Muscle of leg (tissue), 11 donors: ENCODE results near the gene NSD1. TPM values are rescaled to one million over a fixed set of nuclear protein-coding genes. Genes with fewer than 3 reads are reported as not detected.
A peak's percentile ranks its signal among the peaks of the same experiment; 100 is the strongest.

Experiments
- DNase-seq: peaks from one replicate; pipeline ENCODE4 v3.0.0; 2013
- H3K27ac ChIP-seq: one replicate; pipeline ENCODE4 v1.5.1; 2013; ENCODE audit warnings: mild to moderate bottlenecking, low read length, control low read depth
- H3K27me3 ChIP-seq: one replicate; pipeline ENCODE4 v1.6.1; 2013; ENCODE audit warnings: low read length; ENCODE audit not compliant: control insufficient read depth, insufficient read depth
- H3K36me3 ChIP-seq: one replicate; pipeline ENCODE4 v1.6.1; 2013; ENCODE audit warnings: low read length; ENCODE audit not compliant: control insufficient read depth, insufficient read depth
- H3K4me1 ChIP-seq: one replicate; pipeline ENCODE4 v1.6.1; 2013; ENCODE audit warnings: low read length; ENCODE audit not compliant: control insufficient read depth, insufficient read depth
- H3K4me3 ChIP-seq: one replicate; pipeline ENCODE4 v1.5.1; 2013; ENCODE audit warnings: low read length, control low read depth
- H3K9me3 ChIP-seq: replicated peaks from 2 replicates; pipeline ENCODE4 v1.6.1; 2013; ENCODE audit warnings: low read depth, low read length; ENCODE audit not compliant: control insufficient read depth
- WGBS: methylation state at CpG from one replicate; pipeline ENCODE4 v1.1.5; 2013; ENCODE audit warnings: missing lambda C conversion rate; ENCODE audit not compliant: insufficient coverage; 5-methylcytosine and 5-hydroxymethylcytosine counted together
- polyA plus RNA-seq, 8 donors: library from polyadenylated mRNA; unstranded; fragments of 120-200 nt; gene quantifications; one replicate each; pipeline versions ENCODE4 v1.2.1 to v1.2.3, GENCODE V29; 2013; ENCODE audit warnings: inconsistent platforms in 1 of 8, low replicate concordance in 1 of 8; ENCODE audit not compliant: insufficient read length in 8 of 8, insufficient read depth in 1 of 8
- total RNA-seq: library from RNA; stranded (reverse); fragments of 120-200 nt; gene quantifications from one replicate; pipeline ENCODE4 v1.2.4, GENCODE V29; 2013

Gene NSD1
- total and polyA plus RNA-seq, 9 donors, result 28.2 to 63.6 (median 43.6) TPM

DNA sequence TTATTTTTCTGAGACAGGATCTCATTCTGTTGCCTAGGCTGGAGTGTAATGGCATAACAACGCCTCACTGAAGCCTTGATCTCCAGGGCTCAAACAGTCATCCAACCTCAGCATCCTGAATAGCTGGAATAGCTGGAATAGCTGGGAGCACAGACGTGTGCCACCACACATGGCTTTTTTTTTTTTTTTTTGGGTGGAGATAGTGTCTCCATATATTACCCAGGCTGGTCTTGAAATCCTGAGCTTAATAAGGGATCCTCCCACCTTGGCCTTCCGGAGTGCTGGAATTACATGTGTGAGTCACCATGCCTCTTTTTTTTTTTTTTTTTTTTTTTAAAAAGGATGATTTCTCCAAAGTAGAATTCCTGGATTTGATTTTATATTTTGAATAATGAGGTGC lies 60.7 kb downstream of the NSD1 start:
- Histone ChIP-seq H3K4me3 (no peak overlapping the region), H3K36me3 (peaks cover 45% of the 10 kb centered on the region), H3K27ac (no peak overlapping the region), H3K27me3 (no peaks in the 10 kb centered on the region), H3K4me1 (no peaks in the 10 kb centered on the region), H3K9me3 (no peaks in the 10 kb centered on the region)
- WGBS, result 80% methylated on average over 1 of the region's 3 CpGs
- DNase-seq, result peak; percentile 47

DNA sequence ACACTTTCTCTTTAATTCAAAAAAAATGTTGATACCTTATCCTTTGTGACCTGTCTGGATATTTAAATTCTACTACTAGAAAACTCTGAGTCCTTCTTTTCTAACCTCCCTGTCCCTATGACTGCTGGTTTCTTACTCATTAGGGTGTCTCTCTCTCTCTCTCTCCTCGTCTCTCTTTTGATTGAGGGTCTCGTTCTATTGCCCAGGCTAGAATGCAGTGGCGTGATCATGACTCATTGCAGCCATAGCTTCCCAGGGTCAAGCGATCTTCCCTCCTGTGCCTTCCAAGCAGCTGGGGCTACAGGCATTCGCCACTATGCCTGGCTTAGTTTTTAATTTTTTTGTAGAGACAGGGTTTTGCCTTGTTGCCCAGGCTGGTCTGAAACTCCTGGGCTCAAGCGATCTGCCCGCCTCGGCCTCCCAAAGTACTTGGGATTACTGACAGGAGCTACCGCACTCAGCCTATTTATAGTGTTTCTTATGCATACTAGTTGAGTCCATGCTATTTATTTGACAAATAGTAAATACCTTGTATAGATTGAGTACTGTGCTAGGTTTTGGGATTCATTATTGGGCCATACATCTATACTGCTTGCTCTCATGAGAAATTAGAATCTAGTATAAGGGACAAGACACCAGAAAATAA lies 61.9 kb downstream of the NSD1 start:
- no peaks in the 10 kb centered on the region for H3K4me1 ChIP-seq
- no peaks in the 10 kb centered on the region for H3K9me3 ChIP-seq
- peaks cover 45% of the 10 kb centered on the region for H3K36me3 ChIP-seq
- H3K27ac ChIP-seq, result no peak overlapping the region
- DNase-seq, result no peak
- no peaks in the 10 kb centered on the region for H3K27me3 ChIP-seq
- H3K4me3 ChIP-seq, result no peak overlapping the region
- 96% methylated on average over 3 of the region's 9 CpGs for WGBS

DNA sequence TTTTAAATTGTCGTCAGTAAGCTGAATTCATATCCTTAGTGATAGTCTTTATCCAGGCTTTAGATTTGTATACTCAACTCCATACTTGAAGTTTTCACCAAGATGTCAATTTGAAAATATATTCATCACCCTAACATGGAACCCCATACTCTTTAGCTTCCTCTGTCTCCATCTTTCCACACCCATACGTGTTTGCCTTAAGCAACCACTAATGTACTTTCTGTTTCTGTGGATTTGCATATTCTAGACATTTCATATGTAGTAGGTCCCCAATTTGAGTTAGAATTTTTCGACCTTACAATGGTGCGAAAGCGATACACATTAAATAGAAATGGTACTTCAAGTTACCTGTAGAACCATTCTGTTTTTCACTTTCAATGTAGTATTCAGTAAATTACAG lies 65.2 kb downstream of the NSD1 start:
- H3K27ac ChIP-seq, result no peak overlapping the region
- peaks cover 47% of the 10 kb centered on the region for H3K36me3 ChIP-seq
- WGBS, result no CpG with 5 or more reads among the region's 5 CpGs
- H3K4me3 ChIP-seq, result no peak overlapping the region
- no peaks in the 10 kb centered on the region for H3K4me1 ChIP-seq
- no peak for DNase-seq
- H3K27me3 ChIP-seq, result no peaks in the 10 kb centered on the region
- no peaks in the 10 kb centered on the region for H3K9me3 ChIP-seq

DNA sequence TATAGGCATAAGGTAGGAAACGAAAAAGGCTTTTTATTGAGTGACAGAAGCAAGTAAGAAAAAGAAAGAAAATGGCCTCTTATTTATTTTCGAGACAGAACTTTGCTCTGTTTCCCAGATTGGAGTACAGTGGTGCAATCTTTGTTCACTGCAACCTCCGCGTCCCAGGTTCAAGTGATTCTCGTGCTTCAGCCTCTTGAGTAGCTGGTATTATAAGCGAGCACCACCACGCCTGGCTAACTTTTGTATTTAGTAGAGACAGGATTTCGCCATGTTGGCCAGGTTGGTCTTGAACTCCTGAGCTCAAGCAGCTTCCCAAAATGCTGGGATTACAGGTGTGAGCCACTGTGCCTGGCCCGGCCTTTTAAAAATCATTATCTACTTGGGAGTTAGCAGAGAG lies 70.7 kb downstream of the NSD1 start:
- H3K27me3 ChIP-seq, result no peaks in the 10 kb centered on the region
- H3K27ac ChIP-seq, result no peak overlapping the region
- no peaks in the 10 kb centered on the region for H3K4me1 ChIP-seq
- H3K4me3 ChIP-seq, result no peak overlapping the region
- no peak for DNase-seq
- 95% methylated on average over 9 of the region's 9 CpGs for WGBS
- no peaks in the 10 kb centered on the region for H3K9me3 ChIP-seq
- H3K36me3 ChIP-seq, result peaks cover 47% of the 10 kb centered on the region

DNA sequence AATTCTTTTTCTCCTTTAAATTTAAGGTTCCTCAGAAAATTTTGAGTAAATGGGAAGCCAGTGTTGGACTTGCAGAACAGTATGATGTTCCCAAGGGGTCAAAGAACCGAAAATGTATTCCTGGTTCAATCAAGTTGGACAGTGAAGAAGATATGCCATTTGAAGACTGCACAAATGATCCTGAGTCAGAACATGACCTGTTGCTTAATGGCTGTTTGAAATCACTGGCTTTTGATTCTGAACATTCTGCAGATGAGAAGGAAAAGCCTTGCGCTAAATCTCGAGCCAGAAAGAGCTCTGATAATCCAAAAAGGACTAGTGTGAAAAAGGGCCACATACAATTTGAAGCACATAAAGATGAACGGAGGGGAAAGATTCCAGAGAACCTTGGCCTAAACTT lies 76.0 kb downstream of the NSD1 start:
- Histone ChIP-seq H3K4me1 (no peaks in the 10 kb centered on the region), H3K27me3 (no peaks in the 10 kb centered on the region), H3K4me3 (no peak overlapping the region), H3K9me3 (no peaks in the 10 kb centered on the region), H3K27ac (no peak overlapping the region), H3K36me3 (peaks cover 65% of the 10 kb centered on the region)
- peak; percentile 18 for DNase-seq
- WGBS, result 48% methylated on average over 3 of the region's 4 CpGs

DNA sequence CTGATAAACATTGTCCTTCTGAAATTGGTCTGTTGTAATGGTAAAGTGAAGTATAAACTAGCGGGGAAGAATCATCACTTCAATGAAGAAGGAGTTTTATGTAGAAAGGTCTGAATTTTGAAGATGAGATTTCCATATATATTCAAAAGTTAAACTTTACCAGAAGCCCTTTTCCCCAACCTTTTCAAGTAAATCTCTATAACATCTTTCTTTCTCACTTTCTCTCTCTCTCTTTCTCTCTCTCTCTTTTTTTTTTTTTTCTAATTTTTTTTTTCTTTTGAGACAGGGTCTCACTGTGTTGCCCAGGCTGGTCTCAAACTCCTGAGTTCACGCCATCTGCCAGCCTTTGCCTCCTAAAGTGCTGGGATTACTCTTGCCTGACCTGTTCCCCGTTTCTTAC lies 78.7 kb downstream of the NSD1 start:
- Histone ChIP-seq H3K4me3 (no peak overlapping the region), H3K27ac (no peak overlapping the region), H3K36me3 (peaks cover 53% of the 10 kb centered on the region), H3K27me3 (no peaks in the 10 kb centered on the region), H3K9me3 (no peaks in the 10 kb centered on the region), H3K4me1 (no peaks in the 10 kb centered on the region)
- DNase-seq, result no peak
- no CpG with 5 or more reads among the region's 3 CpGs for WGBS

- Histone ChIP-seq H3K36me3 (peaks cover 7% of the 10 kb centered on the region), H3K9me3 (no peaks in the 10 kb centered on the region), H3K4me3 (no peak overlapping the region), H3K27ac (no peak overlapping the region), H3K4me1 (no peaks in the 10 kb centered on the region), H3K27me3 (no peaks in the 10 kb centered on the region)
- WGBS, result 74% methylated on average over 4 of the region's 8 CpGs
- DNase-seq, result no peak
Observed at GRCh38 chr5:177220576-177220975, 87.0 kb downstream of the NSD1 start.

- WGBS, result no CpG with 5 or more reads among the region's 4 CpGs
- no peaks in the 10 kb centered on the region for H3K9me3 ChIP-seq
- peaks cover 11% of the 10 kb centered on the region for H3K36me3 ChIP-seq
- no peak for DNase-seq
- H3K27ac ChIP-seq, result no peak overlapping the region
- no peak overlapping the region for H3K4me3 ChIP-seq
- no peaks in the 10 kb centered on the region for H3K27me3 ChIP-seq
- no peaks in the 10 kb centered on the region for H3K4me1 ChIP-seq
Observed at GRCh38 chr5:177222269-177222668, 88.7 kb downstream of the NSD1 start.

DNA sequence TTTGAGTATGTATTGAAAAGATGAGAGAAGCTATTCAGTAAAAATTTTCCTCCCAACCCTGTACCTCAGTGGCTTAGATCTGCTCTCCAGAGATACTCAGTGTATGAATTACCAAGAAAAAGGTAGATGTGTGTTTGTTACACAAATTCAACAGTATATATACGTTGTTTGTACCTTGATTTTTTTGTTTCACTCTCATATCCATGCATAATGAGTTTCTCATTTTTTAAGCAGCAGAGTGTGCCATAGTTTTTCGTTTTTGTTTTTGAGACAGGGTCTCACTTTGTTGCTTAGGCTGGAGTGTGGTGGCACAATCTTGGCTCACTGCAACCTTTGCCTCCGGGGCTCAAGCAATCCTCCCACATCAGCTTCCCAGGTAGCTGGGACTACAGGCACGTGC lies 92.2 kb downstream of the NSD1 start:
- DNase-seq, result no peak
- Histone ChIP-seq H3K27me3 (no peaks in the 10 kb centered on the region), H3K4me3 (no peak overlapping the region), H3K4me1 (no peaks in the 10 kb centered on the region), H3K36me3 (peaks cover 13% of the 10 kb centered on the region), H3K27ac (no peak overlapping the region), H3K9me3 (no peaks in the 10 kb centered on the region)
- no CpG with 5 or more reads among the region's 4 CpGs for WGBS

DNA sequence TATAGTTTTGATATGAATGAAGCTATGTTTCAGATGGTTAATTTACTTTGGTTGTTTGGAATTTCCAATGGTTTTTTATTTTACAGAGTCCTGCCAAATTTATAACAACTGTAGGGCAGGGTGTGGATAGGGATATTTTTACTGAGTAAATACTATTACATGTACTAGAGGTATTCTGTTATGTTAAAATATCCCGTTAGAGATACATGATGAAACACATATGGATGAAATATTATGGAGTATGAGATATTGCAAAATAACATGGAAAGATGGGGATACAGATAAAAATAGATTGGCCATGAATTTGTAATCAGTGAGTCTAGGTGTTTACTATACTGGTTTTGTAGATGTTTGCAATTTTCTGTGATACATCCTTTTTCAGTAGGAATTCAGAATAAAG lies 93.3 kb downstream of the NSD1 start:
- Histone ChIP-seq H3K9me3 (no peaks in the 10 kb centered on the region), H3K36me3 (peaks cover 11% of the 10 kb centered on the region), H3K4me3 (no peak overlapping the region), H3K4me1 (no peaks in the 10 kb centered on the region), H3K27me3 (no peaks in the 10 kb centered on the region), H3K27ac (no peak overlapping the region)
- DNase-seq, result no peak
- WGBS, result no CpG with 5 or more reads among the region's 1 CpG

- peaks cover 11% of the 10 kb centered on the region for H3K36me3 ChIP-seq
- no peaks in the 10 kb centered on the region for H3K27me3 ChIP-seq
- no peak for DNase-seq
- no peak overlapping the region for H3K4me3 ChIP-seq
- H3K9me3 ChIP-seq, result no peaks in the 10 kb centered on the region
- peaks cover 5% of the 10 kb centered on the region for H3K4me1 ChIP-seq
- no CpG with 5 or more reads among the region's 3 CpGs for WGBS
- H3K27ac ChIP-seq, result no peak overlapping the region
Observed at GRCh38 chr5:177228751-177229150, 95.2 kb downstream of the NSD1 start.
